GM12878 (cell line): ENCODE data around the gene RBM42. TPM values are rescaled to one million over a fixed set of nuclear protein-coding genes. Genes with fewer than 3 reads are reported as not detected.

Experiments
- ATF2 ChIP-seq: IDR thresholded peaks from 2 replicates; pipeline ENCODE4 v1.6.1; 2012; ENCODE audit warnings: low read length, inconsistent platforms
- ATF7 ChIP-seq: fragments of 450-650 bp; IDR thresholded peaks from 2 replicates; pipeline ENCODE4 v1.6.1; 2016; ENCODE audit warnings: low read depth, mild to moderate bottlenecking
- BACH1 ChIP-seq: fragments of 450-650 bp; IDR thresholded peaks from 2 replicates; pipeline ENCODE4 v1.6.1; 2017; ENCODE audit warnings: mild to moderate bottlenecking, borderline replicate concordance
- BCLAF1 ChIP-seq: fragments of 450-650 bp; IDR thresholded peaks from 2 replicates; pipeline ENCODE4 v1.6.1; 2017; ENCODE audit warnings: antibody characterized with exemption, mild to moderate bottlenecking, moderate library complexity
- CBX5 ChIP-seq: sonication (generic); IDR thresholded peaks from 2 replicates; pipeline ENCODE4 v1.6.1; 2016; ENCODE audit warnings: low read depth, moderate library complexity, mild to moderate bottlenecking, inconsistent platforms
- CHD2 ChIP-seq: IDR thresholded peaks from 2 replicates; pipeline ENCODE4 v1.6.1; 2011; ENCODE audit warnings: low read depth, low read length, improper control_type of control experiment, borderline replicate concordance
- EED ChIP-seq: sonication (generic); IDR thresholded peaks from 2 replicates; pipeline ENCODE4 v1.6.1; 2016; ENCODE audit warnings: antibody characterized with exemption, low read depth
- IRF3 ChIP-seq: fragments of 450-650 bp; IDR thresholded peaks from 2 replicates; pipeline ENCODE4 v1.6.1; 2014; ENCODE audit warnings: mild to moderate bottlenecking
- KLF5 ChIP-seq: fragments of 450-650 bp; IDR thresholded peaks from 2 replicates; pipeline ENCODE4 v1.6.1; 2014; ENCODE audit warnings: mild to moderate bottlenecking; ENCODE audit not compliant: partially characterized antibody
- PBX3 ChIP-seq: IDR thresholded peaks from 2 replicates; pipeline ENCODE4 v1.6.1; 2011; ENCODE audit warnings: mild to moderate bottlenecking, low read depth, low read length, moderate library complexity; ENCODE audit not compliant: insufficient replicate concordance
- PKNOX1 ChIP-seq: fragments of 450-650 bp; IDR thresholded peaks from 2 replicates; pipeline ENCODE4 v1.6.1; 2016; ENCODE audit warnings: mild to moderate bottlenecking
- POLR2A ChIP-seq: IDR thresholded peaks from 2 replicates; pipeline ENCODE4 v1.6.1; 2011; ENCODE audit warnings: low read depth, mild to moderate bottlenecking, low read length
- PRDM15 ChIP-seq: fragments of 450-650 bp; formaldehyde crosslinking; IDR thresholded peaks from 2 replicates; pipeline ENCODE4 v1.4.0; 2020; ENCODE audit warnings: mild to moderate bottlenecking, moderate library complexity
- SPI1 ChIP-seq: IDR thresholded peaks from 2 replicates; pipeline ENCODE4 v1.6.1; 2011; ENCODE audit warnings: low read depth, mild to moderate bottlenecking, low read length, moderate library complexity, borderline replicate concordance; ENCODE audit not compliant: insufficient read depth
- SRF ChIP-seq, 2 experiments: IDR thresholded peaks; 2 replicates each; pipeline ENCODE4 v1.6.1; 2011; ENCODE audit warnings: low read depth in 2 of 2, low read length in 2 of 2, mild to moderate bottlenecking in 1 of 2, moderate library complexity in 1 of 2
- USF1 ChIP-seq: IDR thresholded peaks from 2 replicates; pipeline ENCODE4 v1.6.1; 2011; ENCODE audit warnings: borderline replicate concordance, low read depth, mild to moderate bottlenecking, moderate library complexity, mixed read lengths, low read length; ENCODE audit not compliant: insufficient read depth; ENCODE audit errors: extremely low read length
- YY1 ChIP-seq: IDR thresholded peaks from 2 replicates; pipeline ENCODE4 v1.6.1; 2011; ENCODE audit warnings: low read depth, mild to moderate bottlenecking, low read length
- polyA plus RNA-seq, 11 experiments: library from polyadenylated mRNA; depleted of rRNA in 4 of 11; unstranded in 6 of 11; stranded (reverse) in 5 of 11; fragments of >200 nt; fragmentation: Nextera tagmentation in 4 of 11; fragmentation: Illumina TruSeq in 1 of 11; extraction: Ambion mirVana in 4 of 11; extraction: Trizol in 1 of 11; gene quantifications; 1 replicate in 1 of 11; 2 replicates in 10 of 11; pipeline versions ENCODE4 v1.2.1 to v1.2.3, GENCODE V29; 2011 to 2016; ENCODE audit warnings: inconsistent platforms in 2 of 11, missing spikeins in 2 of 11, low read depth in 1 of 11
- total RNA-seq, 4 experiments: library from RNA; depleted of rRNA in 3 of 4; stranded (reverse); fragments of >200 nt in 3 of 4; fragmentation: Illumina TruSeq in 1 of 4; extraction: Trizol in 1 of 4; gene quantifications; 2 replicates each; pipeline versions ENCODE4 v1.2.1 to v1.2.3, GENCODE V29; 2013 to 2021

The RBM42 gene
- total and polyA plus RNA-seq, 10 of the 15 experiments (the other 5 are each of a cell fraction or from before 2014, with no cell fraction given) = 4.2 to 117 (median 48.5) TPM

GRCh38 chr19:35596366-35596999 is 32.4 kb upstream of the RBM42 start (continued):
- TF ChIP-seq BCLAF1 = no peak
- 0 out of 2 replicates have a peak, but pooled peaks have one; percentile 32 for TF ChIP-seq CHD2
- TF ChIP-seq KLF5 = no peak
- TF ChIP-seq BACH1 = no peak
- no peak for TF ChIP-seq ATF2
- peak; percentile 68 for TF ChIP-seq YY1
- no peak for TF ChIP-seq POLR2A
- no peak for TF ChIP-seq PRDM15 (CRISPR knock-in tag)
- peak; percentile 97 for TF ChIP-seq PKNOX1
- peak; percentile 89 for TF ChIP-seq PBX3
- TF ChIP-seq USF1 = no peak
- no peak for TF ChIP-seq SRF (IDR thresholded peaks at IDR 0.05; ENCODE audit: low read depth in 2 of 2, low read length in 2 of 2)
- TF ChIP-seq IRF3 = peak; percentile 31; the same call in 1 of the 2 replicates
- TF ChIP-seq ATF7 = peak; percentile 72
- no peak for TF ChIP-seq SPI1
- TF ChIP-seq EED = no peak
- TF ChIP-seq CBX5 = no peak
